ENCODE measurements around the gene NCKAP5L. TPM values are rescaled to one million over a fixed set of nuclear protein-coding genes. Genes with fewer than 3 reads are reported as not detected.

NCKAP5L gene
- total RNA-seq, 1 experiment from 2014 or later = 13.3 TPM

GRCh38 chr12:49854976-49855375, 26.8 kb upstream of the NCKAP5L start:
- H4K20me1 ChIP-seq (ENCODE audit: low read length) = no peaks in the 10 kb centered on the region
- H3F3A ChIP-seq (ENCODE audit: low read length, unreplicated experiment) = no peaks in the 10 kb centered on the region
- BruUV-seq (replicated peaks) = no TSS peak
- peak; percentile 25 for DNase-seq
- H3K4me2 ChIP-seq (ENCODE audit: low read length) = no peak overlapping the region
- peaks cover 8% of the 10 kb centered on the region; the same call in 1 of the 2 replicates for H3K27me3 ChIP-seq (ENCODE audit: low read length)
- no peak for TF ChIP-seq EZH2phosphoT487 (IDR thresholded peaks at IDR 0.05; ENCODE audit: borderline replicate concordance, low read length)
- TF ChIP-seq EZH2 (IDR thresholded peaks at IDR 0.05; ENCODE audit: low read length, unreplicated experiment) = no peak
- no peak for TF ChIP-seq CTCF (conservative IDR thresholded peaks at IDR 0.05; ENCODE audit: low read depth, low read length)
- H3K4me1 ChIP-seq (ENCODE audit: insufficient read depth, low read length) = no peaks in the 10 kb centered on the region
- ChIA-PET POLR2A (ENCODE audit: unreplicated experiment) (interaction anchor here (0.5 kb wide), 1 partner anchor 12 kb away, joined by 3 read pairs; the partner anchor contains the start of gene BCDIN3D), CTCF (interaction anchor here (0.6 kb wide), 1 partner anchor 744 kb away, joined by 3 read pairs; the partner anchor contains the start of gene LMBR1L)
- H3K79me2 ChIP-seq (ENCODE audit: low read length) = no peaks in the 10 kb centered on the region
- H2AFZ ChIP-seq (ENCODE audit: low read length) = 0 out of 2 replicates have a peak overlapping the region, but pooled peaks have one; percentile 48
- ATAC-seq = no peak
- H3K27ac ChIP-seq (ENCODE audit: low read length) = no peak overlapping the region
- no peak overlapping the region for H3K4me3 ChIP-seq (ENCODE audit: low read length)
- intact Hi-C loops (cut with micrococcal nuclease) = no loop called here
- no peaks in the 10 kb centered on the region for H3K9me2 ChIP-seq (replicated peaks; ENCODE audit: low read length)
- no peak overlapping the region for H3K9ac ChIP-seq (ENCODE audit: low read length)
- H3K9me3 ChIP-seq (ENCODE audit: low read length) = no peaks in the 10 kb centered on the region
- H3K36me3 ChIP-seq (ENCODE audit: low read depth, low read length) = no peaks in the 10 kb centered on the region

- H3K27me3 ChIP-seq (ENCODE audit: low read length) = peaks cover 16% of the 10 kb centered on the region; the same call in 1 of the 2 replicates
- BruUV-seq (replicated peaks) = no TSS peak
- H2AFZ ChIP-seq (ENCODE audit: low read length) = no peak overlapping the region
Measured at GRCh38 chr12:49853671-49854070, 25.5 kb upstream of the NCKAP5L start.

More at GRCh38 chr12:49853671-49854070, 25.5 kb upstream of the NCKAP5L start:
- no peaks in the 10 kb centered on the region for H3K9me3 ChIP-seq (ENCODE audit: low read length)
- no peaks in the 10 kb centered on the region for H4K20me1 ChIP-seq (ENCODE audit: low read length)
- H3K4me2 ChIP-seq (ENCODE audit: low read length) = no peak overlapping the region
- TF ChIP-seq EZH2phosphoT487 (IDR thresholded peaks at IDR 0.05; ENCODE audit: borderline replicate concordance, low read length) = no peak
- no peak for TF ChIP-seq EZH2 (IDR thresholded peaks at IDR 0.05; ENCODE audit: low read length, unreplicated experiment)
- no peak for TF ChIP-seq CTCF (conservative IDR thresholded peaks at IDR 0.05; ENCODE audit: low read depth, low read length)
- no peaks in the 10 kb centered on the region for H3K36me3 ChIP-seq (ENCODE audit: low read depth, low read length)
- no peak overlapping the region for H3K9ac ChIP-seq (ENCODE audit: low read length)
- CTCF ChIA-PET = no interaction called here
- no peak for DNase-seq
- H3K79me2 ChIP-seq (ENCODE audit: low read length) = no peaks in the 10 kb centered on the region
- H3K4me1 ChIP-seq (ENCODE audit: insufficient read depth, low read length) = no peaks in the 10 kb centered on the region
- POLR2A ChIA-PET (ENCODE audit: unreplicated experiment) = no interaction called here
- H3K4me3 ChIP-seq (ENCODE audit: low read length) = no peak overlapping the region
- no peak overlapping the region for H3K27ac ChIP-seq (ENCODE audit: low read length)
- ATAC-seq = no peak
- no peaks in the 10 kb centered on the region for H3K9me2 ChIP-seq (replicated peaks; ENCODE audit: low read length)
- H3F3A ChIP-seq (ENCODE audit: low read length, unreplicated experiment) = no peaks in the 10 kb centered on the region
- intact Hi-C loops (cut with micrococcal nuclease) = no loop called here
